NCI-H2107 treated with DMSO at 0.1 percent for 48 hours (cell line): Measurements from ENCODE around the gene SLC35G2.
A peak's percentile ranks its signal among the peaks of the same experiment; 100 is the strongest.
"Not testable (repeated sequence)": the region's sequence is repeated elsewhere in the genome, so short reads cannot be mapped to it uniquely, and the experiment has no call there.

Experiments
- DNase-seq: peaks from one replicate; lab custom pipeline; 2025; ENCODE audit not compliant: unreplicated experiment; lab: John Stamatoyannopoulos, UW

Gene SLC35G2

GRCh38 chr3:136818769-136819391 is at the start of gene SLC35G2:
Gene SLC35G2 (plus strand): TSS chr3:136819126. CDS start chr3:136854461, 35,335 bp downstream.
- peak; percentile 48 for DNase-seq

DNA sequence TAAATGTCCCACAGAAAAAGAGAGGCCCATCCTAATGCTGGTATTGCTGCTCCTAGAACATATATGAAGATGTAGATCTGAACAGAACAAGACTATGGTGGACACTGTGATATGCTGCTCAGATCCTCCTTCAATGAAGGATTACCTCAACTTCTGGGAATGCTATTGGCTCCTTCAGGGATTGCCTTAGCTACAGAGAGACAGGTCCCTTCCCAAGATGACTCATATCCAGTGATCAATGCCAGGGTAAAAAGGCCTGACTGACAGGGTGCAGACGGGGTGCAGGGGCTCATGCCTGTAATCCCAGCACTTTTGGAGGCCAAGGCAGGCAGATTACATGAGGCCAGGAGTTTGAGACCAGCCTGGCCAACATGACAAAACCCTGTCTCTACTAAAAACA is 46.2 kb upstream of the SLC35G2 start:
- no peak for DNase-seq

DNA sequence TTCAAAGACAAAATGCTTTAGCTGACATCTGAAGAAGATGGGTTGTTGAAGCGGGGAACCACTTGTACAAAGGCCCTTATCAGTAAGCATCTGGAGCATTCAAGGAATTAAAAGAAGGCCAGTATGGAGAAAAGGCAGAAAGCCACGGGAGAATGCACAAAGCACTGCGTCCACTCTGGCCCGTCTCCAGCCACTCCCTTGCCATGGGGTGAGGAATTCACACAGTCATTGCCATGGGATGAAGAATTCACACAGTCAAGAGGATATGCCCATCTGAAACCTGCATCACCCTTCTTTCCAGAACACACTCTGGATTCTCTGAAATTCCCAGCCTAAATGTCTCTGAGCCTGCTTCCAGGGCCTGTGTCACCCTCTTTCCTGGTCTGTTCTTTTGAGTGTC is 40.1 kb upstream of the SLC35G2 start:
- no peak for DNase-seq

- no peak for DNase-seq
These were observed 38.2 kb upstream of the SLC35G2 start for GRCh38 chr3:136780741-136781140.

DNA sequence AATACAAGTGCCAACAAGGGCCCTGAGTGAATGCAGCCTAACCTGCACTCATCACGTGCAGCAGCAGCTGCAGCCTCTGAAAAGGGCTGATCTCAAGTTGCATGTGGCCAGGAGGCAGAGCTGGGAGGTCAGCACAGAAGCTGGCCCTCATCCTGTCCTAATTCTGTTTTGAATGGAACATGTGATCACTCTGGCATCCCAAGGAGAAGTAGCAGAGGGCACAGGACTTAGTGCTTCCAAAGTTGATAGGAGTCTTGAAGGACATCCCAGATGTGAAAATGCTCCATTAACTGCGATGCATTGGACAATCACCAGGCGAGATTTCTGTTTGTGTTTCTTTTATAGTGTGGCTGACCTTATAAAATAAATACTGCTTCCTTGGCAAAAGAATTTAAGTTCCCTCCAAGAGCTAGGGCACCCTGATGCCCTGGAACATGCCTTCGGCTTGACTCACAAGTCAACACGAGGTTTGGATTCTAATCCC is 35.2 kb upstream of the SLC35G2 start:
- peak; percentile 18 for DNase-seq

- DNase-seq: peak; percentile 47
These were observed 31.6 kb upstream of the SLC35G2 start for GRCh38 chr3:136787349-136787748.

- DNase-seq: no peak
These were observed 30.8 kb upstream of the SLC35G2 start for GRCh38 chr3:136788154-136788553.

DNA sequence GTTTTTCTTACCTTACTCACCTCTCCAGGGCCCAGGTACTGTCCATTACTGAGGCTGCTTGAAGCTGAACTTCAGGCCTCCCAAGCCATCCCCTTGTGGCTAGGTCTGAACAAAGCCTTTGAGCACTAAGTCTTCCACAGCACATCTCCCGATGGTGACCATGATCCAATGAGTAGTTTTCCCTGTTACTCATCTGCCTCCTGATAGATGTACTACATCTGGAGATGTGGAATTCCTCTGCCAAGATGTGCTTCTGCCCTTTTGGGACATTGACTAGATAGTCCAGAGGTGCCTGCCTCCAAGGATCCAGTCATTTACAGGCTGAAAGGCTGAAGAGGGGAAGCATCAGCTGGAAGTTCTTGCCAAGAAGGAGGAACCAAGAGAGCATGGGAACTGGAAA is 28.9 kb upstream of the SLC35G2 start:
- no peak for DNase-seq

GRCh38 chr3:136790786-136791185 is 28.1 kb upstream of the SLC35G2 start:
- no peak for DNase-seq

GRCh38 chr3:136792556-136793330 is 26.2 kb upstream of the SLC35G2 start:
- no peak for DNase-seq

DNA sequence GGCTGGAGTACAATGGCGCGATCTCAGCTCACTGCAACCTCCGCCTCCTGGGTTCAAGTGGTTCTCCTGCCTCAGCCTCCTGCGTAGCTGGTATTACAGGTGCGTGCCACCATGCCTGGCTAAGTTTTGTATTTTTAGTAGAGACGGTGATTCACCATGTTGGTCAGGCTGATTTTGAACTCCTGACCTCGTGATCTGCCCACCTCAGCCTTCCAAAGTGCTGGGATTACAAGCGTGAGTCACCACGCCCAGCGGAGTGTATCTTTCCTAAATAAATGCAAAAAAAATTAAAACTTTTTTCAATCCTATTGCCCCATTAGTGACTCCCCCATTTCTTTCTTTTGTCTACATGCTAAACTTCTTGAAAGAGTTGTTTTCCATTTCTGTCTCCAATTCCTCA is 17.8 kb upstream of the SLC35G2 start:
- not testable (repeated sequence) for DNase-seq

DNA sequence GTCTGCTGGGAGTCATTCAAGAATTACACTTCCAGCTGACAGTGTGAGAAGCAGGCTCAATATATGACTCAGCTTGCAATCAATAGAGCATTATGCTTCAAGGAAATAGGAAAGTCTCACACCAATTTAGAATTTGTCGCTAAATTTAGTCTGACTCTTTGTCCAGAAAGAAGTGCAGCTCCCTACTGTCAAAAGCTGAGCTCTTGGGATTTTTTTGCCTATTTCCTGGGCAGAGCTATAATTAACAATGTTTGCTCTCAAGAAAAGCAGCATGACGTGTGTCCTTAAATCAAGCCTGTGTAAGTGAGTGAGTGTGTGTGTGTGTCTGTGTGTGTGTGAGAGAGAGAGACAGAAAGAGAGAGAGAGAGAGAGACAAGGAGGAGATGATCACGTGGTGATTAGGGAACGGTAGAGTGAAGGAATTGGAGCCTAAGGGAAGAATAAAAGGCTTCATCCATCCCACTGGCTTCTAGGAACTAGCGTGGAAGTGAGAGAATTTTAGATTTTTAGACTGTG is 16.4 kb upstream of the SLC35G2 start:
- DNase-seq: peak; percentile 88

GRCh38 chr3:136804141-136804540 is 14.8 kb upstream of the SLC35G2 start:
- no peak for DNase-seq

DNA sequence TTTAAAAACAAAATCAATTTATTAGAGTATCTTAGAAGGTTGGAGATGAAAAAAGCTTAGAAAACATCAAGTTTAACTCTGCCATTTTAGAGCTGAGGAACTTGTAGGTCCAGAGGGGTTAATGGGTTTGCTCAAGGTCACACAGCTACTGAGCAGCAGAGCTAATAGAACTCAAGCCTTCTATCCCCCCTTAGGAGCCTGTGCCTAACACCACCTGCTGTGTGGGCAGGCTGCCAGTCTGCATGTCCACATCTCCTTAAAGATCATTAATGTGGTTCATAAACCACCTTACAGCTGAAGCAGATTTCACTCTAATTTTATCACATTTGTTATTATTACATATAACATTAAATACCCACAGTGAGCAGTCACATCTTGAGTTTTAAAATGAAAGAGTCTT is 14.1 kb upstream of the SLC35G2 start:
- no peak for DNase-seq

- no peak for DNase-seq
These were observed 13.1 kb upstream of the SLC35G2 start for GRCh38 chr3:136805795-136806194.

- no peak for DNase-seq
These were observed 7.2 kb upstream of the SLC35G2 start for GRCh38 chr3:136811701-136812100.

- no peak for DNase-seq
These were observed 1.5 kb upstream of the SLC35G2 start for GRCh38 chr3:136817448-136817847.

DNA sequence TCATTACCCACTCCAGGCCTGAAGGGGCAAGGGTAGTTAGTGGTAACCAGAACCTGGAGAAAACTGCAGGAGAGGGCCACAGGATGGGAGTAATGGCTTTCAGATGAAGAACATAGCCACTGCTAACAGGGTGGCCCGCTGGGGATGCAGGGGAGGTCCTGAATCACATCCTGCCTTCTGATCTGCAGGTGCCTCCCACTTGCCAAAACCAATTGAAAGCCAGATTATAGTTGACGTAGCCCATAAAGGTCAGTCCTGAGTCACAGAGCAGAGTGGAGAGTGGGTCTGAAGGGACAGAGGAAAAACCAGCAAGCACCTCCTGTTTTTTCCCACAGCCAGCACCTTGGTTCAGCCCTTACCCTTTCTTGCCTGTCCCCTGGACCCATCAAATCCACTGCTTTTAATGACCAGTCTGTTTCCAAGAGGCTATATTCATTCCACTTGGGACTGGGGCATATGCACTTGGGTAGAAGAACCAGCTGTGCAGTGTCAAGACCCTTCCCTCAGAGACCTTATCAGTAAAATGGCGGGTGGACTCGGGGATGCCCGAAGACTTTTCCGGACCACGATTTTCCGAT is 646 bp upstream of the SLC35G2 start:
- DNase-seq: peak; percentile 50

DNA sequence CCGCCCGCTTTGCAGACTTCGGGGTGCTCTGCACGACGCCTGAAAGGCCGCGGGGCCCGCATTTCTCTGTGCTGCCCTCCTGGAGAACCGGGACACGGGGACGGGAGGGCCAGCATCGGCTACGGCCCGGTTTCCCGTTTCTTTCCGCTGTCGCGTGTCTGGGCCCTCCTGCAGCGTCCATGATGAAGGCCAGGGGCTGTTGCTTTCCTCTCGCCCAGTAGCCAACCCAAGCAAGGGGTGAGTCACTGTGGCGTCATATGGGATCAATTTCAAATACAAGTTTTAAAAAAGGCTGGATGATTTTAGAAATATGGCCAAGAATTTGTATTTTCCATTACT is 435 bp downstream of the SLC35G2 start:
- DNase-seq: peak; percentile 67

GRCh38 chr3:136819731-136820679 is 1.1 kb downstream of the SLC35G2 start:
- DNase-seq: peak; percentile 70

- DNase-seq: no peak
These were observed 12.5 kb downstream of the SLC35G2 start for GRCh38 chr3:136831461-136831860.
